Measurements from ENCODE around the gene CYTH3.
"Not testable (repeated sequence)": the region's sequence is repeated elsewhere in the genome, so short reads cannot be mapped to it uniquely, and the experiment has no call there.

The CYTH3 gene

DNA sequence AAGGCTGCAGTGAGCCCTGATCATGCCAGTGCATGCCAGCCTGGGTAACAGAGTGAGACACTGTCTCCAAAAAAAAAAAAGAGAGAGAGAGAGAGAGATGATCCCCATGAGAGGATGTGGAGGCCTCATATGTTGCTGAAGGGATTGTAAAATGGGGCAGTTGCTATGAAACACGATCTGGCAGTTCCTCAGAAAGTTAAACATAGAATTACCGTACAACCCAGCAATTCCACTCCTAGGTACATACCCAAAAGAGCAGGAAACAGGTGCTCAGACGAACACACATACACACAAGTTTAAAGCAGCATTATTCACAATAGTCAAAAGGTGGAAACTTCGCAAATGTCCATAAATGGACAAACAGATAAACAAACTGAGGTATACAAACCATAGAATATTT is 27.4 kb upstream of the CYTH3 start:
- Histone ChIP-seq H3K4me3 (ENCODE audit: low read length in 2 of 2) (no peak overlapping the region), H3K9ac (ENCODE audit: low read depth in 1 of 2, low read length in 2 of 2) (no peak overlapping the region), H3K27ac (ENCODE audit: low read depth in 2 of 2, low read length in 2 of 2) (no peak overlapping the region), H3K36me3 (ENCODE audit: control insufficient read depth in 2 of 2, insufficient read depth in 2 of 2, low read length in 2 of 2) (no peaks in the 10 kb centered on the region), H3K4me1 (ENCODE audit: control insufficient read depth in 2 of 2, insufficient read depth in 2 of 2, low read length in 2 of 2) (no peaks in the 10 kb centered on the region), H3K27me3 (ENCODE audit: control insufficient read depth in 2 of 2, insufficient read depth in 2 of 2, low read length in 2 of 2) (no peaks in the 10 kb centered on the region), H3K9me3 (ENCODE audit: control insufficient read depth in 2 of 2, low read length in 2 of 2) (no peaks in the 10 kb centered on the region)

DNA sequence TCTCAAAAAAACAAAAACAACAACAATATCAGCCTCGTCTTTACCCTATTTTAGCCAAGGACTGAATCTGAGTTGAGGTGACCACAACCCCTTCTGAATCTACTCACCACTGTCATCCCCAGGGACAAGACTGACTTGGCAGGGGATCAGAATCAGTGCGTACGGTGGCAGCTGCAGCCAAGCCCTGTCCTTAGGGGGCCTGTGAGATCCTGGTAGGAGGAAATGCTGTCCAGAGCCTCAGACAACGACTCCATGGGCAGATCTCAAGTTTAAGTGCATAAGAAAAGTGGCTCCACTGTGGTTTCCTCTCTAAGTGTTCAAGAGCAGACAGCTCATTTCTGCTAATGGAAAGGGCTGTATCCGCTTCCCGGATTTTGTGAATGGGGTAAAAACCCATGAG is 22.4 kb upstream of the CYTH3 start:
- no peaks in the 10 kb centered on the region for H3K36me3 ChIP-seq (ENCODE audit: control insufficient read depth in 2 of 2, insufficient read depth in 2 of 2, low read length in 2 of 2)

DNA sequence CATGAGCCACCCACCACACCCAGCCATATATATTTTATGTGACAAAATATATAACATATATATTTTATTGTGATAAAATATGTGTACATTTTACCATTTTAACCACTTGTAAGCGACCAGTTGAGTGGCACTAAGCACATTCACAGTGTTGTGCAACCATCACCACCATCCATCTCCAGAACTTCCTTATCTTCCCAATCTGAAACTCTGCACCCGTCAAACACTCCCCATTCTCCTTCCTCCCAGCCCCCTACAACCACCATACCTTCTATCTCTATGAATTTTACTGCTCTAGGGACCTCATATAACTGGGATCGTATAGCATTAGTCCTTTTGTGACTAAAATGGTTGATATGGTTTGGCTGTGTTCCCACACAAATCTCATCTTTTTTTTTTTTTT is 20.8 kb upstream of the CYTH3 start:
- Histone ChIP-seq H3K9me3 (ENCODE audit: control insufficient read depth in 2 of 2, low read length in 2 of 2) (no peaks in the 10 kb centered on the region), H3K27me3 (ENCODE audit: control insufficient read depth in 2 of 2, insufficient read depth in 2 of 2, low read length in 2 of 2) (no peaks in the 10 kb centered on the region), H3K36me3 (ENCODE audit: control insufficient read depth in 2 of 2, insufficient read depth in 2 of 2, low read length in 2 of 2) (no peaks in the 10 kb centered on the region), H3K27ac (ENCODE audit: low read depth in 2 of 2, low read length in 2 of 2) (no peak overlapping the region), H3K9ac (ENCODE audit: low read depth in 1 of 2, low read length in 2 of 2) (no peak overlapping the region), H3K4me1 (ENCODE audit: control insufficient read depth in 2 of 2, insufficient read depth in 2 of 2, low read length in 2 of 2) (no peaks in the 10 kb centered on the region), H3K4me3 (ENCODE audit: low read length in 2 of 2) (no peak overlapping the region)

More for the DNA sequence above, 22.4 kb upstream of the CYTH3 start:
- Histone ChIP-seq H3K4me1 (ENCODE audit: control insufficient read depth in 2 of 2, insufficient read depth in 2 of 2, low read length in 2 of 2) (no peaks in the 10 kb centered on the region), H3K27ac (ENCODE audit: low read depth in 2 of 2, low read length in 2 of 2) (no peak overlapping the region), H3K4me3 (ENCODE audit: low read length in 2 of 2) (no peak overlapping the region), H3K27me3 (ENCODE audit: control insufficient read depth in 2 of 2, insufficient read depth in 2 of 2, low read length in 2 of 2) (no peaks in the 10 kb centered on the region), H3K9me3 (ENCODE audit: control insufficient read depth in 2 of 2, low read length in 2 of 2) (no peaks in the 10 kb centered on the region), H3K9ac (ENCODE audit: low read depth in 1 of 2, low read length in 2 of 2) (no peak overlapping the region)

DNA sequence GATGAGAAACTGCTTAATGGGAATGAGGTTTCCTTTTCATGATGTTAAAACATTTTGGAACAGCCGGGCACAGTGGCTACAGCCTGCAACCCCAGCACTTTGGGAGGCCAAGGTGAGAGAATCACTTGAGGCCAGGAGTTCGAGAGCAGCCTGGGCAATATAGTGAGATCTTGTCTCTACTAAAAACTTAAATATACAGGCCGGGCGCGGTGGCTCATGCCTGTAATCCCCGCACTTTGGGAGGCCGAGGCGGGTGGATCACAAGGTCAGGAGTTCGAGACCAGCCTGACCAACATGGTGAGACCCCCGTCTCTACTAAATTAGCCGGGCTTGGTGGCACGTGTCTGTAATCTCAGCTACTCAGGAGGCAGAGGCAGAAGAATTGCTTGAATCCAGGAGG is 19.5 kb upstream of the CYTH3 start:
- not testable (repeated sequence) for H3K4me1 ChIP-seq (ENCODE audit: control insufficient read depth in 2 of 2, insufficient read depth in 2 of 2, low read length in 2 of 2); H3K4me3 ChIP-seq (ENCODE audit: low read length in 2 of 2); H3K27me3 ChIP-seq (ENCODE audit: control insufficient read depth in 2 of 2, insufficient read depth in 2 of 2, low read length in 2 of 2); H3K36me3 ChIP-seq (ENCODE audit: control insufficient read depth in 2 of 2, insufficient read depth in 2 of 2, low read length in 2 of 2); H3K9ac ChIP-seq (ENCODE audit: low read depth in 1 of 2, low read length in 2 of 2); H3K27ac ChIP-seq (ENCODE audit: low read depth in 2 of 2, low read length in 2 of 2); H3K9me3 ChIP-seq (ENCODE audit: control insufficient read depth in 2 of 2, low read length in 2 of 2)

DNA sequence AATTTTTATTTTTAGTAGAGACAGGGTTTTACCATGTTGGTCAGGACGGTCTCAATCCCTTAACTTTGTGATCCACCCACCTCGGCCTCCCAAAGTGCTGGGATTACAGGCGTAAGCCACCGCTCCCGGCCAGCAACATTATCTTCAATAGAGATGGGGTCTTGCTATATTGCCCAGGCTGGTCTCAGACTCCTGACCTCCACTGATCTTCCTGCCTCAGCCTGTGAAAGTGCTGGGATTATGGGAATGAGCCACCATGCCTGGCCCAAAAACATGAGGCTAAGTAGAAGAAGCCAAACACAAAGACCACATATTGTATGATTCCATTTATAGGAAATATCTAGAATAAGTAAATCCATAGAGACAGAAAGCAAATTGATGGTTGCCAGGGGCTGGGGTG is 19.1 kb upstream of the CYTH3 start:
- Histone ChIP-seq H3K9me3 (ENCODE audit: control insufficient read depth in 2 of 2, low read length in 2 of 2) (no peaks in the 10 kb centered on the region), H3K36me3 (ENCODE audit: control insufficient read depth in 2 of 2, insufficient read depth in 2 of 2, low read length in 2 of 2) (no peaks in the 10 kb centered on the region)

DNA sequence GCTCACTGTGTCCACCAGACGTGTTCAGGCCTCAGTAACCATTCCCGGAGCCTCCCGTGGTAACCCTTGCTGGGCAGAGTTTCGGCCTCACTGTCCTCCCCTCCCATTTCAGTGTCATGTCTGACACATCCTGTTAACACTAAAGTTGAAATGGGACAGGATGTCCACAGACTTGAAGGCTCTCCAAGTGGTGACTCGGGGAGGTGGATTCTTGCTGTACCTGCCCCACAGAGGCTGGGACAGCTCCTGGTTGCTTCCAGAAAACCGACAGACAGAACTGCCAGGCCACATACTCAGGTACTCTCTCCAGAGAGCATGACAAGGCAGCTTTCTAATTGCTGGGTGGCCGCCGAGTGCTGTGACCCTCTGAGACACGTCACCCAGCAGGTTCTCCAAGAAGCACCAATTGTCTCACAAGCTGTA is 17.9 kb upstream of the CYTH3 start:
- H3K27me3 ChIP-seq (ENCODE audit: control insufficient read depth in 2 of 2, insufficient read depth in 2 of 2, low read length in 2 of 2) = no peaks in the 10 kb centered on the region
- H3K9me3 ChIP-seq (ENCODE audit: control insufficient read depth in 2 of 2, low read length in 2 of 2) = no peaks in the 10 kb centered on the region
- H3K4me1 ChIP-seq (ENCODE audit: control insufficient read depth in 2 of 2, insufficient read depth in 2 of 2, low read length in 2 of 2) = no peaks in the 10 kb centered on the region
- H3K9ac ChIP-seq (ENCODE audit: low read depth in 1 of 2, low read length in 2 of 2) = no peak overlapping the region
- no peak overlapping the region for H3K27ac ChIP-seq (ENCODE audit: low read depth in 2 of 2, low read length in 2 of 2)
- no peak overlapping the region for H3K4me3 ChIP-seq (ENCODE audit: low read length in 2 of 2)
- H3K36me3 ChIP-seq (ENCODE audit: control insufficient read depth in 2 of 2, insufficient read depth in 2 of 2, low read length in 2 of 2) = no peaks in the 10 kb centered on the region

More for the DNA sequence above, 19.1 kb upstream of the CYTH3 start:
- no peak overlapping the region for H3K27ac ChIP-seq (ENCODE audit: low read depth in 2 of 2, low read length in 2 of 2)
- H3K4me3 ChIP-seq (ENCODE audit: low read length in 2 of 2) = no peak overlapping the region
- no peaks in the 10 kb centered on the region for H3K27me3 ChIP-seq (ENCODE audit: control insufficient read depth in 2 of 2, insufficient read depth in 2 of 2, low read length in 2 of 2)
- H3K4me1 ChIP-seq (ENCODE audit: control insufficient read depth in 2 of 2, insufficient read depth in 2 of 2, low read length in 2 of 2) = no peaks in the 10 kb centered on the region
- no peak overlapping the region for H3K9ac ChIP-seq (ENCODE audit: low read depth in 1 of 2, low read length in 2 of 2)

DNA sequence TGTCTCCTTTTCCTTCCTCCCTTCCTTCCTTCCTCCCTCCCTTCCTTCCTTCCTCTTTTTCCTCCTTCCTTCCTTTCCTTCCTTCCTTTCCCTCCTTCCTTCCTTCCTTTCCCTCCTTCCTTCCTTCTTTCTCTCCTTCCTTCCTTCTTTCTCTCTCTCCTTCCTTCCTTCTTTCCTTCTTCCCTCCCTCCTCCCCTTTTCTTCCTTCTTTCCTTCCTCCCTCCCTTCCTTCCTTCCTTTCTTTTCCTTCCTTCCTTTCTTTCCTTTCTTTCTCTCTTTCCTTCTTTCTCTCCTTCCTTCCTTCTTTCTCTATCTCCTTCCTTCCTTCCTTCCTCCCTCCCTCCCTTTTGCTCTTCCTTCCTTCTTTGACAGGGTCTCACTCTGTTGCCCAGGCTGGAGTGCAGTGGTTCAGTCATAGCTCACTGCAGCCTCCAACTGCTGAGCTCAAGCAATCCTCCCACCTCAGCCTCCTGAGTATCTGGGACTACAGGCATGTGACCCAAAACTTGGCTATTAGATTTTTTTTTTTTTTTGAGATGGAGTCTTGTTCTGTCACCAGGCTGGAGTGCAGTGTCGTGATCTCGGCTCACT is 15.9 kb upstream of the CYTH3 start:
- no peak overlapping the region for H3K27ac ChIP-seq (ENCODE audit: low read depth in 2 of 2, low read length in 2 of 2)
- no peaks in the 10 kb centered on the region for H3K4me1 ChIP-seq (ENCODE audit: control insufficient read depth in 2 of 2, insufficient read depth in 2 of 2, low read length in 2 of 2)
- no peaks in the 10 kb centered on the region for H3K9me3 ChIP-seq (ENCODE audit: control insufficient read depth in 2 of 2, low read length in 2 of 2)
- no peak overlapping the region for H3K9ac ChIP-seq (ENCODE audit: low read depth in 1 of 2, low read length in 2 of 2)
- no peaks in the 10 kb centered on the region for H3K27me3 ChIP-seq (ENCODE audit: control insufficient read depth in 2 of 2, insufficient read depth in 2 of 2, low read length in 2 of 2)
- no peak overlapping the region for H3K4me3 ChIP-seq (ENCODE audit: low read length in 2 of 2)
- no peaks in the 10 kb centered on the region for H3K36me3 ChIP-seq (ENCODE audit: control insufficient read depth in 2 of 2, insufficient read depth in 2 of 2, low read length in 2 of 2)

DNA sequence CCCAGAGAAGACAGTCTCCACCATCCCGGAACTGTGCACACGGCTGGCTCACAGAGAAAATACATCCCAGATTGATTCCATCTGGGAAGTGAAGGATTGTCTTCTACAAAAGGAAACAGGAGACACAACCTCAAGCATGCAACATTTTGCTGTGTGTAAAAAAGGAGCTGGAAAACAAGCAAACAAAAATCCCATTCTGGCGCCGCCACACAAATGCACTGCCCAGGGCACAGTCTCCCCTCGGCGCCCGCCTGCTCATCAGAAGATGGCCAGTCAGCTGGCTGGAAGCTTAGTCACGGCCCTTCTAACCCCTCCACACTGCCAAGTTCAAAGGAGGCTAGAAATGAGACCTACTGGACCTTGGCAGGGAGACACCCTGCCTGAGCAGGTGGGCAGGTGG is 14.1 kb upstream of the CYTH3 start:
- H3K36me3 ChIP-seq (ENCODE audit: control insufficient read depth in 2 of 2, insufficient read depth in 2 of 2, low read length in 2 of 2) = no peaks in the 10 kb centered on the region
- H3K27me3 ChIP-seq (ENCODE audit: control insufficient read depth in 2 of 2, insufficient read depth in 2 of 2, low read length in 2 of 2) = no peaks in the 10 kb centered on the region
- H3K9ac ChIP-seq (ENCODE audit: low read depth in 1 of 2, low read length in 2 of 2) = no peak overlapping the region
- peaks cover 0 to 2% of the 10 kb centered on the region in 2 donors for H3K4me1 ChIP-seq (ENCODE audit: control insufficient read depth in 2 of 2, insufficient read depth in 2 of 2, low read length in 2 of 2)
- H3K9me3 ChIP-seq (ENCODE audit: control insufficient read depth in 2 of 2, low read length in 2 of 2) = no peaks in the 10 kb centered on the region
- no peak overlapping the region for H3K4me3 ChIP-seq (ENCODE audit: low read length in 2 of 2)
- H3K27ac ChIP-seq (ENCODE audit: low read depth in 2 of 2, low read length in 2 of 2) = no peak overlapping the region

DNA sequence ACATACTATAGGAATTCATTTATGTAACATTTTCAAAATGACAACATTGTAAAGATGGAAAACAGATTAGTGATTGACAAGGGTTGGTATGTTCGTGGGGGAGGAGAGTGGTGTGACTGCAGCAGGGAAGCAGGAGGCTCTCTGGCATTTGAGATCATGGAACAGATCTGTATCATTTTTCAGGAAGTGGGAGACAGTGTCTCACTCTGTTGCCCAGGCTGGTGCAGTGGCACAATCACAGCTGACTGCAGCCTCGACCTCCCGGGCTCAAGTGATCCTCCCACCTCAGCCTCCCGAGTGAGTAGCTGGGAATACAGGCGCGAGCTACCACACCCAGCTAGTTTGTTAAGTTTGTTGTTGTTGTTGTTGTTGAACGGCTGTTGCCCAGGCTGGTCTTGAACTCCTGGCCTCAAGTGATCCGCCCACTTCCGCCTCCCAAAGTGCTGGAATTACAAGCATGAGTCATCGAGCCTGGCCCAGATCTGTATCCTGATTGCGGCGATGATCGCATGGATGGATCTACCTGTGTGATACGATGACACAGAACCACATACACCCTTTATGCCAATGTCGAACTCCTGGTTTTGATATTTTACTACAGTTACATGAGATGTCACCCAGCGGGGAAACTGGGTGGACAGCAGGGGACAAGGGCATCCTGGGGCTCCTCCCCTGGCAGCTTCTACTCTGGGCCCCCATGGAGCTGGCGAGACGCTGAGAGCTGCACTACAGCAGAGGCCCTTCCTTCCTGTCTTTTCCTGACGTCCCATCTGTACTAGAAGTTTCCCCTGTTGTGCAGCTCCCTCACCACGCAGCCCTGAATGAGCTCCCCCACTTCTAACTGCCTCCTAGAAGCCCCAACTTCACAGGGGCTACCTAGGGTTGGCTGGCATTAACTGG is 12.3 kb upstream of the CYTH3 start:
- Histone ChIP-seq H3K27ac (ENCODE audit: low read depth in 2 of 2, low read length in 2 of 2) (no peak overlapping the region), H3K4me3 (ENCODE audit: low read length in 2 of 2) (no peak overlapping the region), H3K36me3 (ENCODE audit: control insufficient read depth in 2 of 2, insufficient read depth in 2 of 2, low read length in 2 of 2) (no peaks in the 10 kb centered on the region), H3K9me3 (ENCODE audit: control insufficient read depth in 2 of 2, low read length in 2 of 2) (no peaks in the 10 kb centered on the region), H3K4me1 (ENCODE audit: control insufficient read depth in 2 of 2, insufficient read depth in 2 of 2, low read length in 2 of 2) (peaks cover 0 to 2% of the 10 kb centered on the region in 2 donors), H3K9ac (ENCODE audit: low read depth in 1 of 2, low read length in 2 of 2) (no peak overlapping the region), H3K27me3 (ENCODE audit: control insufficient read depth in 2 of 2, insufficient read depth in 2 of 2, low read length in 2 of 2) (no peaks in the 10 kb centered on the region)

DNA sequence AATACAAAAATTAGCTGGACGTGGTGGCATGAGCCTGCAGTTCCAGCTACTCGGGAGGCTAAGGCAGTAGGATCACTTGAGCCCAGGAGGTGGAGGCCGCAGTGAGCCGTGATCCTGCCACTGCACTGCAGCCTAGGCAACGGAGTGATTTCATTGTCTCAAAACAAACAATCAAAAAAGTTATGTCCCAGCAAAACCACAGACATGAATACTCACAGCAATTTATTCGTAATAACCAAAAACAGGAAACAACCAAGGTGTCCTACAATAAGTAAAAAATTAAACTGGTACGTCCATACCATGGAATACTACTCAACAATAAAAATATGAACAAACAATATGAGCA is 11.6 kb upstream of the CYTH3 start:
- H3K4me3 ChIP-seq (ENCODE audit: low read length in 2 of 2) = no peak overlapping the region
- H3K9ac ChIP-seq (ENCODE audit: low read depth in 1 of 2, low read length in 2 of 2) = no peak overlapping the region
- H3K27me3 ChIP-seq (ENCODE audit: control insufficient read depth in 2 of 2, insufficient read depth in 2 of 2, low read length in 2 of 2) = no peaks in the 10 kb centered on the region
- H3K4me1 ChIP-seq (ENCODE audit: control insufficient read depth in 2 of 2, insufficient read depth in 2 of 2, low read length in 2 of 2) = peaks cover 0 to 2% of the 10 kb centered on the region in 2 donors
- no peaks in the 10 kb centered on the region for H3K36me3 ChIP-seq (ENCODE audit: control insufficient read depth in 2 of 2, insufficient read depth in 2 of 2, low read length in 2 of 2)
- no peaks in the 10 kb centered on the region for H3K9me3 ChIP-seq (ENCODE audit: control insufficient read depth in 2 of 2, low read length in 2 of 2)
- no peak overlapping the region for H3K27ac ChIP-seq (ENCODE audit: low read depth in 2 of 2, low read length in 2 of 2)

Data from mucosa of rectum (tissue), 2 donors.